ENCODE results near the gene ABHD12.
"Not testable (repeated sequence)": the region's sequence is repeated elsewhere in the genome, so short reads cannot be mapped to it uniquely, and the experiment has no call there.

The ABHD12 gene

DNA sequence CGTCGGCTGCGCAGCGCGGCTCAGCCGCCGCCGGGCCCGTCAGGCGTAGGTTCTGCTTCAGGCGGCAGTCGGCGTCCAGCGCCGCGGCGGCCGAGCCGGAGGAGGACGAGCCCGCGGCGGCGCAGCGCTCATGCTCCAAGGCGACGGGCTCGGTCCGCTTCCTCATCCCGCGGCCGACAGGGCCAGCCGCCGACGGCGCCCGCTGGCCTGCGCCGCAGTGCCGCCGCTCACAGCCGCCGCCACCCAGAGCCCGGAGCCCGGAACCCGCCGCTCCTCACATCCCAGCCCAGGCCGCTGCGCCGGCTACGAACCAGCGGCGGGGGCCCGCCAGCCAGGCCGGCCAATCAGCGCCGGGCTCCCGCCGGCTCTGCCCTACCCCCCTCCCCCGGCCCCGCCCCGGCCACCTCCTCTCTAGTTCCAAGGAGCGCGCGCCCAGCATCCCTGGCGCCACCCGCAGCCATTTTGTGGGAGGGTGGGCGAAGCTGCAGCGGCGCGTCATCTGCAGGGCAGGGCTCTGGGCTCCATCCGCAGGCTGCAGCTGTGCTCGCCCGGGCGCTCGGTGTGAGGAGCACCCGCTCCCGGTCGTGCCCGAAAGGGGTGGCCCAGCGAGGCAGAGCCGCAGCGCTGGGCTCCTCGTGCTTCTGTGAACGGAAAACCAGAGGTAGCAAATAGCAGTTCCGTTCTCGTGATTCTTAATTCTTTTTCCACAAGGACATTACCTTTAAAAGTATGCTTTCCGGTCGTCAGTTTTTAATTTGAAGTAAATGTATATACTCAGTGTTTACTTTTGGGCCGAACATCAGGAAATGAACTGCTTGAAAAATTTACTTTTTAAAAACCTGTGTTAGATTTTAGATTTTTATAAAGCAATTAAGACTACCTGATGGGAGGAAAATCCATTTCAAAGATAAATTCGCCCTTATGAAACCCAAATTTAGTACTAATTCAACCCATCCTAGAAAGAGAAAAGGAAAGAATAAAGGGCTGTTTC is at the start of gene ABHD12:
Gene ABHD12, minus strand, starts transcription at position 298 of the 991 bp plus-strand sequence. Its CDS starts 132 bp downstream, at position 166.
- DNase-seq (ENCODE audit: low read depth), result peak; percentile 87

DNA sequence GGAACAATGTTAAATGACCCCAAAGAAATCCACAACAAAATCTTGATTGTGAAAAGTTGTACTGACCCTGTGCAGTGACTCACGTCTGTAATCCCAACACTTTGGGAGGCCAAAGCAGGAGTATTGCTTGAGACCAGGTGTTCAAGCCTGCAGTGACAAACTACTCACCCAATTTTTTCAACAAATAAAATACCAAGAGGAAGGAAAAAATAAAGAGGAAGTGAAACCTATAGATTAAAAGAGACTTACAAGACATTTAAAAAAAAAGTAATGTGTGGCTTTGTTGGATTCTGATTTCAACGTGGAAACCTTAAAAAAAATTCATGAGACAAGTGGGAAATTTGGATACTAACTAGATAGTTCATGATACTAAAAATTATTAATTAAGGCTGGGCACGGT is 48.7 kb upstream of the ABHD12 start:
- DNase-seq (ENCODE audit: low read depth), result no peak

DNA sequence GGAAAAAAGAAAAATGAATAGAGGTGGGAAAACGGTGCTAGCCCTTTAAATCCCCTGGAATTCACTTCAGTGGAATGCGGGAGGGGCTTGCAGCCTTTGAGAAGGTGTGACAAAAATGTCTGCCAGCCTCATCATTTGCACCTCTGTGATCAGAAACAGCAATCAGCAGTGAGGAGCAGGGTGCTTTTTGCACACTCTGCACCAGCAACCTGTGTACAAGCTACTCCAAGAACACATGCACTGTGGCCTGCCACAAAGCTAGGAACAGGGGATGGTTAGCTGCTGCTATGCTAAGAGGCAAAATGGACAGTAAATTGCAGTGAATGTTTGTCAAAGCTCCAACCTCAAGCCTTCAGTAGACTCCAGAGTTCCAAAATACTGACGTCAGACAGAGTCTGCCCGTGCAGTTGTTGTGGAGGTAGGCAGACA is 46.5 kb upstream of the ABHD12 start:
- no peak for DNase-seq (ENCODE audit: low read depth)

DNA sequence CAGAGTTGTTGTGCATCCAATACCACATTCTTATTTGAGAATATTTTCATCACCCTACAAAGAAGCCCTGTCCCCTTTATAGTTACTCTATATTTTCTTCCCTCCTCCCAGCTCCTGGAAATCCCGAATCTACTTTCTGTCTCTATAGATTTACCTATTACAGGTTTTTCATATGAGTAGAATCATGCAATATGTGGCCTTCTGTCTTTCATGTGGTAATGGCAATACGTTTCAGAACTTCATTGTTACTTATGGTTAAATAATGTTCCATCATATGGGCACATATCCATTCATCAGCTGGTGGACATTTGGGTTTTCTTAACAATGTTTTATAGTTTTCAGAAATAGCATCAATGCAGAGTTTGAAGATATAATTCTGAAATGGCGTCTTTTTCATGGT is 33.9 kb upstream of the ABHD12 start:
- no peak for DNase-seq (ENCODE audit: low read depth)

DNA sequence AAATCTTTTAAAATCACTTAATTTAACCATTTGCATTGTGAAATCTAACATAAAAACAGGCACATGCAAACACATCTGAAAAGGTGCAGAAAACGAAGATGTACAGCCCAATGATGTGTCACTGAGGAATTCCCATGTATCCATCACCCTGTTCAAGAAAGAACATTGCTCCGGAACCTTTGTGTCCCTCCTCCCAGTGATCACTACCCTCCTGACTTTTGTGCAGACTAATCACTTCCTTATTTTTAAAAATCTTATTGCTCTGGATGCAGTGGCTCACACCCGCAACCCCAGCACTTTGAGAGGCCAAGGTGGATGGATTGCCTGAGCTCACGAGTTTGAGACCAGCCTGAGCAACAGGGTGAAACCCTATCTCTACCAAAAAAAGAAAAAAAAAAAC is 31.4 kb upstream of the ABHD12 start:
- DNase-seq (ENCODE audit: low read depth), result no peak

DNA sequence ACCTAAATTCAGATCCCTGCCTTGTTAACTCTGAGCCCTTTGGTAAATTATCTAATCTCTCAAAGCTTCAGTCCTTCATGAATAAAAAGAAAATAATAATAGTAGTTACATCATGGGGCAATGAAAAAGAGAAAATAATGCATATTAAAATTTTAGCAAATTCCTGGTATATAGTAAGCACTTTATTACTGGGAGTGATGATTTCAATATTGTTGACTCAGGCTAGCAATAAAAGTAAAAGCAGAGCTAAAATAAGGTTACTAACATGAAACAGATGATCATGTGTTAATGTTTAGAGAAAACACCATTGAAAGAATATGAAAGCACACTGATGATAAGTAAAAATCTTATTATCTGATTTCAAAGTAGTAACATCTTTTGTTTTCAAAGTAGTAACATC is 30.5 kb upstream of the ABHD12 start:
- DNase-seq (ENCODE audit: low read depth), result no peak

DNA sequence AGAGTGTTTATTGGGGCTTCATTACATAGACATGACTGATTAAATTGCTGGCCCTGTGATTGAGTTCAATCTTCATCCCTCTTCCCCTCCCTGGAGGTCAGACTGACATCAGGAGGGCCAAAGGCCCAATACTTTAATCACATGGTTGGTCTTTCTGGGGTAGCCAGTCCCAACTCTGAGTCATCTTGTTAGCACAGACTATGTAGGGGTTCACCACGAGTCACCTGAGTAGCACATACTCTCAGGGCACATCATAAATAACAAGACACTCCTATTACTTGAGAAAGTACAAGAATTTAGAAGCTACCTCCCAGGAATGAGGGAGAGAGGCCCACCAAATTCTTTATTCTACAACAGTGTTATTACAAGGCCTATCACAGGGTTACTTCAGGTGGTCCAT is 28.1 kb upstream of the ABHD12 start:
- no peak for DNase-seq (ENCODE audit: low read depth)

DNA sequence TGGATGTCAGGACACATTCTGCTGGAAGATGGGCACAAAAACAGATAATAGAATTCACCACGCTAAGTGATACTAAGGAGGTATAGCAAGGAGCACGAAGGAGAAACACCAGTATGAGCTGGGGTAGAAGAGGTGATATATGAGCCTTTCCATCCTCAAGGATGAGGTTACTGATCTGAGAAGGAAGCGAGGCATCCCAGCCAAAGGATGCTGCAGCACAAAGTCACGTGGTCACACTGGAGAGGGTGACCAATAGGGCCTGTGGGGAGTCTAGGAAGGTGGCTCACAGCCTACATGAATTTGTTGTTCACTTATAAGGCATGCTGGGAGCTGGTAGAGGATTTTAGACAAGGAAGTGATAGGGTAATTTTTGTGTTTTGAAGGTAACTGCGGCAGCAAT is 18.3 kb upstream of the ABHD12 start:
- DNase-seq (ENCODE audit: low read depth), result no peak

DNA sequence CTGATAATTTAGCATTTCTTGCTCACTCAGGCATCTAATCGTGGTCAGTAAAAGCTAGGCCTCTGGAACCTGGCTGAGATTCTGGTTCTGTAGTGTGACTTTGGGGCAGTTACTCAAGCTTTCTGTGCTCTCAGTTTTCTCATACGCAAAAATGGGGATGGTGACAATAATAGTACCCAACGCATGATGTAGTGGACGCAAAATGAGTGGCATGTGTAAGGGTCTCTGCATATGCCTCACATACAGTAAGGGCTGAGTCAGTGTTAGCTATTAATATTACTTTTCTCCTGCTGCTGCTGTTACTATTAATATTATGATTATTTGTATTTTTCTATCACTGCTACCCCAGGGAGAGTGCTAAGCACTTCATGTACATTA is 17.5 kb upstream of the ABHD12 start:
- DNase-seq (ENCODE audit: low read depth), result no peak

DNA sequence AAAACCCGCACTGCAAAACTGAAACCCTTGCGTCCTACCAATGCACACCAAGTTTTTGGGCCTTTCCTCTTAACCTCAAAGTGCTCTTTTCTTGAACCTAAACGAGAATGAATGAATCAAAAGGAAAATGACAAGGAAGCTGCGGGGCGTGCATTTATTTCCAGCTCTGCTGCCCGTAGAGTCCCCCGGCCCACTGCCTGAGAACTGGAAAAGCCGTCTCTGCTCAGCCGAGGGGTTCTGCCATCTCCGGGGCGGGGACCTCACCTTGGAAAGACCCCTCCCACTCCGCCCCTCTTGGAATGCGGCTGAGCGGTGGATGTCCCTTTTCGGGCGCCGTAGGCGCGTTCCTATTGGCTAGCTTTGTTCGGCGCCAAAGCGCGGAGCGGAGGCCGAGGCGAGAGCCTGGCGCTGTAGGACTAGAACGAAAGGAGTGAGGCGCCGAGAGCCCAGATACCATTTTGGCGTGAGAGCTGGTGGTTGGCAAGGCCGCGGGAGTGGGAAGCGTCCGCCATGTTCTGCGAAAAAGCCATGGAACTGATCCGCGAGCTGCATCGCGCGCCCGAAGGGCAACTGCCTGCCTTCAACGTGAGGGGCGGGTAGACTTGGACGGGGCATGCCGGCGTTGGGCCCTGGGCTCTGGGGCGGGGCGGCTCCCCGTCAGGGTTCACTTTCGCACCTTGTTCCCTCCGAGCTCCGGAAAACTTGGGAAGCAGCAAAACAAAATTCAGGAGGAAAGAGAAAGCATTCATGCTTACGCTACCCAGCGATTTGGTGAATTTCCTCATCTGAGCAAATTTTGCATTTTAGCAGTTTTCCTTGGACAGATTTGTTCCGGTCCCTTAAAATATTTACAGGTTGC is 16.9 kb upstream of the ABHD12 start, which contains the start of gene GINS1:
Gene GINS1, plus strand, starts transcription at position 363 of the 859 bp plus-strand sequence. Its CDS starts 148 bp downstream, at position 511.
- DNase-seq (ENCODE audit: low read depth), result peak; percentile 56

DNA sequence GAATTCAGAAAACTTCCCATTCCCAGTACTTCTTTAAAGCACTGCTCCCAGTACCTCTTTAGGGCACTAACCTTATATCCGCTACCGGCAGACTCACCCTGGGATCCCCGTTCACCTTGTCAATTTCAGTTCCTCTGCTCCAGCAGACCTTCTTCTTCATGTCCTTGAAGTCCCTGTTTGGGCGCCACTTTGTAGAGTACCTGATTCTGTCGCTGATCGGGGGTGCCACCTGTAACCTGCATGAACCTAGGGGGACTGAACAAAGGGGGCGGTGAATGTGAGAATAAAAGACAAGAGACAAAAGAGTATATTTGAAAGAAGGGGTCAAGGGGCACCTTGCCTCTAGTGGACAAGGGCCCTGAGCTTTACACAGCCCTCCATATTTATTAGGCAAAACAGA is 11.9 kb upstream of the ABHD12 start:
- DNase-seq (ENCODE audit: low read depth), result no peak

DNA sequence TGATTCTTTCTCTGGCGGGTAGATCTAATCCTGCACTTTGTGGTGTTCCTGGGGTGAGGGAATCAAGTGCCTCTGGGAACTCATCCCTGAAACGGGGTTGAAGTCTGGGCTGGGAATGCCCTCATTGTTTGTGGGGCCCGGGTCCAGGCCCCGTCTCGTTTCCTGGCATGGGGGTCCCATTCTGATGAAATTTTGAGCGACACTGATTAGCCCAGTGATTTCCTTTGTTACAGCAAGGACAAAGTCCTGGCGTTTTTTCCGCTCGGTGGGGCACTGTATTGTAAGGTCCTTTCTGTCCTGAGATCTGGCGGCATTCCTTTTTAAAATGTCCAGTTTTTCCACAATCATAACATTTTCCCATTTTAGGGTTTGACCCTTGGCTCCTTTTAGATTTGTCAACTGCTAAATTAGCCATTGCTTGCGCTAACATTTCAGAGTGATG is 9.7 kb upstream of the ABHD12 start:
- not testable (repeated sequence) for DNase-seq (ENCODE audit: low read depth)

DNA sequence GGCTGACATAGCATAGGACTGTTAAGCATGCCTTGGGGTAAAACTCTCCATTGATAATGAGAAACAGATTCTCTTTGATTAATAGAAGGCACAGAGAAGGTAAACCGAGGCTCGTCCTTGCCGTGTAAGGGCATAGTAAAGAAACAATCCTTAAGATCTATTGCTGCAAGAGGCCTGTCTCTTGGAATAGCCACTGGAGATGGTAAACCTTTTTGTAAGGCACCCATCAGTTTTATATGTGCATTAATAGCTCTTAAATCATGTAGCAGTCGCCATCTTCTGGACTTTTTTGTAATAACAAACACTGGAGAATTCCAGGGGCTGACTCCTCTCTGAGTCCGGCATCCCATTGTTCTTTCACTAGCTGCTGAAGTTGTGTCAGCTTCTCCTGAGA is 8.4 kb upstream of the ABHD12 start:
- DNase-seq (ENCODE audit: low read depth), result peak; percentile 77

DNA sequence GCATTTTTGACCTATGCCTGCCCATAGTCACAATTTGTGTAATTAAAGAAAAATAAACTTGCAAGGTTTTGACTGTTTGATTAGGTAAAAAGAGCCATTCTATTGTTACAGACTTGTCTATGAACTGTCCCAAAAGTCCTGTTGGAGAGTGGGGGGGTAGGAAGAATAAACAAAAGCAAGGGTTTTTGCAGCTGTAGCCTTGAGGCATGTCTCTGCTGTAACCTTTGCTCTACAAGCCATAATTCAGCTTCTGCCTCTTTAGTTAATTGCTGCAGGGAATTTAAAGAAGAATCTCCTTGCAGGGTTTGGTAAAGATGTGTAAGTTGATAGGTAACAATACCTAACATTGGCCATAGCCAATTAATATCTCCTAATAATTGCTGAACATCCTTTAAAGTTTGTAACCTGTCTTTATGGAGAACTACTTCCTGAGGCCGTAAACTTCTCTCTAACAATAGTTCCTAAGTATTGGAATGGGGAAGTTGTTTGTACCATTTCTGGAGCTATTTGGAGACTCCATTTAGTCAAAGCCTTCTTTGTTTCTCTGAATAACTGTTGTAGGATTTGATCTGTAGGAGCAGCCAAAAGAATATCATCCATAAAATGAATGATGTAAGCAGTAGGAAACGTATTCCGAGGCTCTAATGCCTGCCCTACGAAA is 7.9 kb upstream of the ABHD12 start:
- DNase-seq (ENCODE audit: low read depth), result no peak

DNA sequence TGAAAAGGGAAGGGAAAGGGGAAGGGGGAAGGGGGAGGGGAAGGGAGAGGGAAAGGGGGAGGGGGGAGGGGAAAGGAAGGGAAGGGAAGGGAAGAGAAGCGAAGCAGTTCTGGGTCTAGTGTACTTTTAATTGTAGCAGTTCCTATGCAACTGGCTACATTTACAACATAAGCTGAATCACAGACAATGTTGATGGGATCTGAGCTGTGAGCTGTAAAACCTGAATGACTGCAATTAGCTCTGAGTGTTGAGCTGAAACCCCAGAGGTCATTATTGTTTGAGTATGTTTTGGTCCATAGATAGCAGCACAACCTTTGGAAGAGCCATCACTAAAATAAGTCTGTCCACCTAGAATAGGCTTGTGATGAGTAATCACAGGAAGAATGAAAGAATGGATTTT is 7.2 kb upstream of the ABHD12 start:
- no peak for DNase-seq (ENCODE audit: low read depth)

DNA sequence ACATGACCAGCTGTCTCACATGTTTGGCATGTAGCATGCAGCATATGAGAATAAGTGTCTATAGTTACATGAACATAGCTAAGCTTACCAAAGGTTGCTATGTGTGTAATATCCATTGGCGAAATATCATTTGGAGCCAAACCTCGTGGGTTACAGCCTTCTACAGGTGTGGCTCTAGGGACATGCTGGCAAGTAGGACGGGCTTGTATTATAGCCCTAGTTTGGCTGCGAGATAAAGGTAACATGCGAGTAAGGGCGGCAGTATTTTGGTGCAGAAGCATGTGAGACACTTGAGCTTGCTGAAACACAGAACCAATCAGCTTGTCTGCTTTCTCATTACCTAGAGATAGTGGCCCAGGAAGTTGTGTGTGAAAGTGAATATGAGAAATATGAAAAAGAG is 6.5 kb upstream of the ABHD12 start:
- no peak for DNase-seq (ENCODE audit: low read depth)

DNA sequence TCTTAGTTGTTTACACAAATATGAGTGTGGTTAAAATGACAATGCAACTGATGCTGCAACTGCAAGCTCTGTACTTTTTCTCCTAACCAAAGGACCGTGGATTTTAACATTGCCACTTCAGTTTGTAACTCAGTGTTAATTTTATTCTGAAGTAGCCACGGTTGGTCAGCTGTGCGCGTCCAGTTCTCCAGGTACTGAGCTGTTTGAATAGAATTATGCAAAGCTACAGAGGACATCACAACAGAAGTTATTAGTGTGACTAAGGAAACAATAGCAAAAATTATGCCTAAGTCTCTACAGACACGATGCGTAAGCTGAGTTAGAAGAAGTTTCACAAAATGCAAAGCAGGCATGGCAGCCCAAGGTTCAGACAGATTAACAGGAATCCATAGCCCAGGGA is 4.4 kb upstream of the ABHD12 start:
- no peak for DNase-seq (ENCODE audit: low read depth)

DNA sequence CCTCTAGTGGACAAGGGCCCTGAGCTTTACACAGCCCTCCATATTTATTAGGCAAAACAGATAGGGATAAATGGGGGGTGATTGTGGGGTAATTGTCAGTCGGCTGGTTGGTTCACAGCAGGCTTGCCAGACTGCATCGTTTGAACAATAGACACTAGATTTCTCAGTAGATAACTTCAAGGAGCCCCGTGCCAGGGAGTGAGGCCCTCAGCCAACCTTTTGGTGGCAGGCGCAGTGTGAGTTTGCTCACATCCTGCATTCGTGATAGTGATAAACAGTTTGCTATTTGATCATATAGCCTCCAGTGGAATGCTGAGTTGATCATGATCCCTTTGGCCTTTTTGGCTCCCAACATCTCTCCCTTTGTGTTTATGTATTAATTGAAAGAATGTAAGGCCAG is 3.6 kb upstream of the ABHD12 start:
- no peak for DNase-seq (ENCODE audit: low read depth)

DNA sequence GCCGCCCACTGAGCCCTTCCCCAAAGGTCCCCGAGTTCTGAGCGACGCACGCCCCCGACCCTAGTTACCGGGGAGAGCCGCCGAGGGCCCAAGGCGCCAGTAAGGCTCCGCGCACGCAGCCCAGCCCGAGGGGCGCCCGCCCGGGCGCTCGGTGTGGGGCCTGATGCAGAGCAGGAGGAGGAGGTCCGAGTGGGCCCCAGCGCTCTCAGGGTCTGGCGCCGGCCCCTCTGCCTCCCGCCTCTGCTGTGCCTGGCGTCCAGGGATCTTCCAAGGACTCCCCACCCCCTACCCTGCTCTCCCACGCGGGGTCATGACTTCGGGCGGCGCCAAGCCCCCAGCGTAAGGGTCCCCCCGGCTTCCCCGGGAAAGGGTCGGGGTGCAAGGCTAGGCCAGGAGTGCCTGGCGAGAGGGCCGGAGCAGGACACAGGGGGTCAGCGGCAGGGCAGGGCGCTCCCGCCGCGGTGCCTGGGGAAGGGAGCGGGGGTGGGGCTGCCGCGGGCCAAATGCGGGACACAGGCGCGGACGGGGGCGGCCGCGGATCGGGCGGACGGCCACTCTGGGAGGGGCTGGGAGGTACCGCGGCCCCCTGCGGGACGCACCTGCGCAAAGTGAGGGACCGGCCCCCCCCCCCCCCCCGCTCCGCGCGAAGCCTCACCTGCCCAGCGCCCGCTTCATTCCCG is 637 bp downstream of the ABHD12 start:
- no peak for DNase-seq (ENCODE audit: low read depth)

DNA sequence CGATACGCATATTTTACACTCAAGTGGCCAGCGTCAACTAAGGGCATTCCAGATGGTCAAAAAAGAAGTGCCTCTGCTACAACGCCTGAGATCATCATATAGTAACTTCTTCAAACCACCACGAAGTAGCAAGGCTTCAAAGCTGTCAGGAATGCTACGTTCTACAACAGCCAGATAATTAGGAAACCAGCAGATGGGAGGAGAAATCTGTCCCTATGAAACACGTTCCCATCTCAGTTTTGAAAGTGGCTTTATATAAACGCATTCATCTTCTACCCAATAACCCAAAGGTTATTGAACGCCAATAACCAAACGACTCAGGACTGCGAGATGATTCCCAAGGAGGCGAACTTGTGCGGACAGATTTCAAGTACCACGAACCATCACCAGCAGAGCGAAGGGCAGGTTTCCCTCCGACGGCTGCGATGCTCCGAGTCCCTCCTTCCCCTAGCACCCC is 1.2 kb downstream of the ABHD12 start:
- no peak for DNase-seq (ENCODE audit: low read depth)

DNA sequence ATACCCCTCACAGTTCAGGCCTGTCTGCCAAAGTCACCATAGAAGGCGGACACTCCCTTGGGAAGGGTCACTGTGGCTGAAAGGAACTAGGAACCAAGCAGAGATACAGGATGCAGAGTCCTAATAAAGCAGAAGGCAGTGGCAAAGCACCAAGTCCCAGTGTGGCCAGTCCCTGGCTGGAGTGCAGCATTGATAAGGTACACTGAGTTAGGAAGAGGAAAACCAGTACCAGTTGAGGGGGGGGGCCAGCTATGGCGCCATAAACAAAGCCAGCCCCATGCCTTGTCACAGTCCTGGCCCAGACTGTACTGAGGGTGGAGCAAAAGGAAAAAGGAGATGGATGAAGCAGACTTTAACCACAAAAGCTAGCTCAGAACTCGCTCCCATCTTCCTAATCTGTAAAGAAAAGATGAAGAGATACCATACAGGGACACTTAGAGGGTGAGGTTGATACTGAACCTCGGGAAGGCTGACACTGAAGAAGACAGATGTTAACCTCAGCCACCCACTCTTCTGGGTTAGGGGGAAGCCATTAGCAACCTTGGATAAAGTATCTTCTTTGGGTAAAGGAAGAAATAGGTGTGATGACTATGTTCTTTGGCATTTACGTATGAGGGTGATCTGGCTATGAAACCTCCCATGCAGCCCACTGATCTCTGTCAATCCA is 7.8 kb downstream of the ABHD12 start:
- DNase-seq (ENCODE audit: low read depth), result no peak

All from fibroblast of the conjunctiva (primary cell).